ENCODE data around the gene EBF3. TPM values are rescaled to one million over a fixed set of nuclear protein-coding genes. Genes with fewer than 3 reads are reported as not detected.

The EBF3 gene
- total RNA-seq, 1 experiment from 2014 or later = not detected

GRCh38 chr10:129793479-129793878 lies 170.6 kb downstream of the EBF3 start:
- TF ChIP-seq, protein P1, sequence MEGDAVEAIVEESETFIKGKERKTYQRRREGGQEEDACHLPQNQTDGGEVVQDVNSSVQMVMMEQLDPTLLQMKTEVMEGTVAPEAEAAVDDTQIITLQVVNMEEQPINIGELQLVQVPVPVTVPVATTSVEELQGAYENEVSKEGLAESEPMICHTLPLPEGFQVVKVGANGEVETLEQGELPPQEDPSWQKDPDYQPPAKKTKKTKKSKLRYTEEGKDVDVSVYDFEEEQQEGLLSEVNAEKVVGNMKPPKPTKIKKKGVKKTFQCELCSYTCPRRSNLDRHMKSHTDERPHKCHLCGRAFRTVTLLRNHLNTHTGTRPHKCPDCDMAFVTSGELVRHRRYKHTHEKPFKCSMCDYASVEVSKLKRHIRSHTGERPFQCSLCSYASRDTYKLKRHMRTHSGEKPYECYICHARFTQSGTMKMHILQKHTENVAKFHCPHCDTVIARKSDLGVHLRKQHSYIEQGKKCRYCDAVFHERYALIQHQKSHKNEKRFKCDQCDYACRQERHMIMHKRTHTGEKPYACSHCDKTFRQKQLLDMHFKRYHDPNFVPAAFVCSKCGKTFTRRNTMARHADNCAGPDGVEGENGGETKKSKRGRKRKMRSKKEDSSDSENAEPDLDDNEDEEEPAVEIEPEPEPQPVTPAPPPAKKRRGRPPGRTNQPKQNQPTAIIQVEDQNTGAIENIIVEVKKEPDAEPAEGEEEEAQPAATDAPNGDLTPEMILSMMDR (IDR thresholded peaks at IDR 0.05; ENCODE audit: unreplicated experiment) = no peak
- Mint-ChIP-seq H3K4me1 (ENCODE audit: low read depth, unreplicated experiment) (no peaks in the 10 kb centered on the region), H3K9me3 (ENCODE audit: low read depth, unreplicated experiment) (peaks cover 9% of the 10 kb centered on the region), H3K27ac (ENCODE audit: unreplicated experiment) (no peak overlapping the region), H3K4me3 (ENCODE audit: low read depth, unreplicated experiment) (no peak overlapping the region), H3K36me3 (ENCODE audit: insufficient read depth, unreplicated experiment) (no peaks in the 10 kb centered on the region), H3K27me3 (ENCODE audit: unreplicated experiment) (no peaks in the 10 kb centered on the region)
- no peak for DNase-seq
- CTCF ChIA-PET = no interaction called here
- BruUV-seq (replicated peaks) = no TSS peak
- intact Hi-C loops (cut with micrococcal nuclease; ENCODE audit: unreplicated experiment) = no loop called here

- DNase-seq = no peak
- no peak overlapping the region for H3K27ac Mint-ChIP-seq (ENCODE audit: unreplicated experiment)
- no peak overlapping the region for H3K4me3 Mint-ChIP-seq (ENCODE audit: low read depth, unreplicated experiment)
- no peaks in the 10 kb centered on the region for H3K4me1 Mint-ChIP-seq (ENCODE audit: low read depth, unreplicated experiment)
- TF ChIP-seq, protein P1 (IDR thresholded peaks at IDR 0.05; ENCODE audit: unreplicated experiment) = no peak
- CTCF ChIA-PET = no interaction called here
- H3K9me3 Mint-ChIP-seq (ENCODE audit: low read depth, unreplicated experiment) = peaks cover 7% of the 10 kb centered on the region
- H3K36me3 Mint-ChIP-seq (ENCODE audit: insufficient read depth, unreplicated experiment) = no peaks in the 10 kb centered on the region
- intact Hi-C loops (cut with micrococcal nuclease; ENCODE audit: unreplicated experiment) = no loop called here
- no peaks in the 10 kb centered on the region for H3K27me3 Mint-ChIP-seq (ENCODE audit: unreplicated experiment)
- BruUV-seq (replicated peaks) = no TSS peak
These were observed 171.2 kb downstream of the EBF3 start for GRCh38 chr10:129792864-129793263.

DNA sequence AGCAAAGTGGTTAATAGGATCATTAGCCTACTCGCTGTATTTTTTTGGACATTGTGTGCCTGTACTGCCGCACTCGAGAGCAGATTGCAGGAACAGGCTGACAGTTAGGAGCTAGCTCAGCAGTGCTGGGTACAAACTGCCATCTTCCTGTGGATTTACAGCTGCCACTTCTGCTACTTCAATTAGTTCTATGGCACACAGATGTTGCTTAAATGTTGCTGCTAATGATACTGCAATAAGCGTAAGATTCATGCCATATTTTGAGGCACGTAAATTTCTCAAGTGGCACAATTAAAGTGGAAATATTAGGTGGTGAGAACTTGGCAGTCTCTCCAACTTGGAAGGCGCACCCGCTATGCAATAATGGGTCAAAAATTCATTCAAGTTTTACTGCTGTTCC lies 171.9 kb downstream of the EBF3 start:
- Mint-ChIP-seq H3K4me1 (ENCODE audit: low read depth, unreplicated experiment) (no peaks in the 10 kb centered on the region), H3K27me3 (ENCODE audit: unreplicated experiment) (no peaks in the 10 kb centered on the region), H3K27ac (ENCODE audit: unreplicated experiment) (no peak overlapping the region), H3K9me3 (ENCODE audit: low read depth, unreplicated experiment) (peaks cover 9% of the 10 kb centered on the region), H3K4me3 (ENCODE audit: low read depth, unreplicated experiment) (no peak overlapping the region), H3K36me3 (ENCODE audit: insufficient read depth, unreplicated experiment) (no peaks in the 10 kb centered on the region)
- intact Hi-C loops (cut with micrococcal nuclease; ENCODE audit: unreplicated experiment) = no loop called here
- TF ChIP-seq, protein P1 (IDR thresholded peaks at IDR 0.05; ENCODE audit: unreplicated experiment) = no peak
- DNase-seq = no peak
- no TSS peak for BruUV-seq (replicated peaks)
- CTCF ChIA-PET = no interaction called here

GRCh38 chr10:129790715-129791446 lies 173.2 kb downstream of the EBF3 start:
- Mint-ChIP-seq H3K4me1 (ENCODE audit: low read depth, unreplicated experiment) (no peaks in the 10 kb centered on the region), H3K27me3 (ENCODE audit: unreplicated experiment) (no peaks in the 10 kb centered on the region), H3K27ac (ENCODE audit: unreplicated experiment) (no peak overlapping the region), H3K9me3 (ENCODE audit: low read depth, unreplicated experiment) (peaks cover 7% of the 10 kb centered on the region), H3K4me3 (ENCODE audit: low read depth, unreplicated experiment) (no peak overlapping the region), H3K36me3 (ENCODE audit: insufficient read depth, unreplicated experiment) (no peaks in the 10 kb centered on the region)
- CTCF ChIA-PET = no interaction called here
- TF ChIP-seq, protein P1 (IDR thresholded peaks at IDR 0.05; ENCODE audit: unreplicated experiment) = no peak
- no TSS peak for BruUV-seq (replicated peaks)
- intact Hi-C loops (cut with micrococcal nuclease; ENCODE audit: unreplicated experiment) = no loop called here
- no peak for DNase-seq

Measured in Calu3 (cell line).